Measurements from ENCODE around the gene EVI5L.

EVI5L gene

GRCh38 chr19:7894612-7895309 is 64.7 kb downstream of the EVI5L start:
- Histone ChIP-seq H3K4me1 (ENCODE audit: insufficient read depth, low read length, poor library complexity, severe bottlenecking) (peaks cover 4% of the 10 kb centered on the region), H3K79me2 (ENCODE audit: insufficient read depth, low read length) (no peaks in the 10 kb centered on the region), H3K27me3 (ENCODE audit: insufficient read depth, low read length, poor library complexity, severe bottlenecking) (no peaks in the 10 kb centered on the region), H3K9me3 (ENCODE audit: insufficient read depth, low read depth, low read length) (no peaks in the 10 kb centered on the region), H4K20me1 (ENCODE audit: insufficient read depth, low read length, poor library complexity, severe bottlenecking) (no peaks in the 10 kb centered on the region), H3K9me2 (replicated peaks; ENCODE audit: low read depth, low read length) (no peaks in the 10 kb centered on the region), H3F3A (ENCODE audit: low read depth) (no peaks in the 10 kb centered on the region), H3K4me2 (ENCODE audit: low read depth, low read length, poor library complexity, severe bottlenecking) (no peak overlapping the region), H2AFZ (ENCODE audit: low read length) (no peak overlapping the region), H3K9ac (ENCODE audit: low read depth, low read length, poor library complexity, severe bottlenecking) (no peak overlapping the region), H3K4me3 (ENCODE audit: low read length, poor library complexity, severe bottlenecking) (no peak overlapping the region), H3K36me3 (ENCODE audit: insufficient read depth, low read length) (no peaks in the 10 kb centered on the region)
- no peak for TF ChIP-seq CTCF (conservative IDR thresholded peaks at IDR 0.05; ENCODE audit: low read length)
- TF ChIP-seq EZH2phosphoT487 (IDR thresholded peaks at IDR 0.05; ENCODE audit: borderline replicate concordance), result no peak

DNA sequence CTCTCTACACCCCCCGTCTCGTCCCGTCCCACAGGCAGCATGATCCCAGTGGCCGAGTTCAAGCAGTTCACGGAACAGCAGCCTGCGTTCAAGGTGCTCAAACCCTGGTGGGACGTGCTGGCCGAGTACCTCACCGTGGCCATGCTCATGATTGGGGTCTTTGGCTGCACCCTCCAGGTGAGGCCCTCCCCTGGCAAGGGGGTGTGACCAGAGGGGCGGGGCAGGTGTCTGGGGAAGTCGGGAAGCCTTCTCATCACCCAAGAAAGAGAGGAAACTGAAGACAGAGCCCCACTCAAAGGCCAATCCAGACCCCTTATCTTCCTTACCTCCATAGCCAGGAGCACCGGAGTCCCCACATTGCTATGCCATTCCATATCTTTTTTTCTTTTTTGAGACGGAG is 65.5 kb downstream of the EVI5L start:
- no peak overlapping the region for H3K4me2 ChIP-seq (ENCODE audit: low read depth, low read length, poor library complexity, severe bottlenecking)

GRCh38 chr19:7897292-7897691 is 67.3 kb downstream of the EVI5L start:
- Histone ChIP-seq H3K9ac (ENCODE audit: low read depth, low read length, poor library complexity, severe bottlenecking) (no peak overlapping the region), H3F3A (ENCODE audit: low read depth) (no peaks in the 10 kb centered on the region), H3K9me3 (ENCODE audit: insufficient read depth, low read depth, low read length) (no peaks in the 10 kb centered on the region), H3K79me2 (ENCODE audit: insufficient read depth, low read length) (no peaks in the 10 kb centered on the region), H3K9me2 (replicated peaks; ENCODE audit: low read depth, low read length) (no peaks in the 10 kb centered on the region), H3K4me1 (ENCODE audit: insufficient read depth, low read length, poor library complexity, severe bottlenecking) (no peaks in the 10 kb centered on the region), H4K20me1 (ENCODE audit: insufficient read depth, low read length, poor library complexity, severe bottlenecking) (no peaks in the 10 kb centered on the region), H2AFZ (ENCODE audit: low read length) (no peak overlapping the region), H3K4me3 (ENCODE audit: low read length, poor library complexity, severe bottlenecking) (no peak overlapping the region), H3K4me2 (ENCODE audit: low read depth, low read length, poor library complexity, severe bottlenecking) (no peak overlapping the region), H3K36me3 (ENCODE audit: insufficient read depth, low read length) (no peaks in the 10 kb centered on the region), H3K27me3 (ENCODE audit: insufficient read depth, low read length, poor library complexity, severe bottlenecking) (no peaks in the 10 kb centered on the region)
- TF ChIP-seq EZH2phosphoT487 (IDR thresholded peaks at IDR 0.05; ENCODE audit: borderline replicate concordance) (no peak), CTCF (conservative IDR thresholded peaks at IDR 0.05; ENCODE audit: low read length) (no peak)

More for the DNA sequence above, 65.5 kb downstream of the EVI5L start:
- no peak overlapping the region for H3K4me3 ChIP-seq (ENCODE audit: low read length, poor library complexity, severe bottlenecking)
- H3K9me3 ChIP-seq (ENCODE audit: insufficient read depth, low read depth, low read length), result no peaks in the 10 kb centered on the region
- H3K36me3 ChIP-seq (ENCODE audit: insufficient read depth, low read length), result no peaks in the 10 kb centered on the region
- no peak overlapping the region for H2AFZ ChIP-seq (ENCODE audit: low read length)
- H4K20me1 ChIP-seq (ENCODE audit: insufficient read depth, low read length, poor library complexity, severe bottlenecking), result no peaks in the 10 kb centered on the region
- TF ChIP-seq EZH2phosphoT487 (IDR thresholded peaks at IDR 0.05; ENCODE audit: borderline replicate concordance), result no peak
- no peak for TF ChIP-seq CTCF (conservative IDR thresholded peaks at IDR 0.05; ENCODE audit: low read length)
- no peaks in the 10 kb centered on the region for H3F3A ChIP-seq (ENCODE audit: low read depth)
- peaks cover 4% of the 10 kb centered on the region for H3K4me1 ChIP-seq (ENCODE audit: insufficient read depth, low read length, poor library complexity, severe bottlenecking)
- no peaks in the 10 kb centered on the region for H3K9me2 ChIP-seq (replicated peaks; ENCODE audit: low read depth, low read length)
- no peaks in the 10 kb centered on the region for H3K27me3 ChIP-seq (ENCODE audit: insufficient read depth, low read length, poor library complexity, severe bottlenecking)
- no peaks in the 10 kb centered on the region for H3K79me2 ChIP-seq (ENCODE audit: insufficient read depth, low read length)
- no peak overlapping the region for H3K9ac ChIP-seq (ENCODE audit: low read depth, low read length, poor library complexity, severe bottlenecking)
